ENCODE data around the gene CCDC91.

- TF ChIP-seq CTCF (IDR thresholded peaks at IDR 0.05) = no peak
- no peak for TF ChIP-seq NFE2L1 (CRISPR knock-in tag; IDR thresholded peaks at IDR 0.05)
- TF ChIP-seq STAT6 (CRISPR knock-in tag; conservative IDR thresholded peaks at IDR 0.05; ENCODE audit: low read depth) = no peak
- TF ChIP-seq ARID4B (CRISPR knock-in tag; IDR thresholded peaks at IDR 0.05; ENCODE audit: borderline replicate concordance) = no peak
- no peak for TF ChIP-seq E2F1 (CRISPR knock-in tag; IDR thresholded peaks at IDR 0.05)
- TF ChIP-seq MXD4 (CRISPR knock-in tag; IDR thresholded peaks at IDR 0.05; ENCODE audit: borderline replicate concordance) = no peak
- TF ChIP-seq HMGXB4 (CRISPR knock-in tag; IDR thresholded peaks at IDR 0.05) = no peak
- TF ChIP-seq SP1 (CRISPR knock-in tag; conservative IDR thresholded peaks at IDR 0.05) = no peak
- TF ChIP-seq KAT7 (CRISPR knock-in tag; IDR thresholded peaks at IDR 0.05; ENCODE audit: borderline replicate concordance) = no peak
- no peak for TF ChIP-seq ZNF396 (CRISPR knock-in tag; IDR thresholded peaks at IDR 0.05; ENCODE audit: borderline replicate concordance)
- no peak for TF ChIP-seq RELA (CRISPR knock-in tag; IDR thresholded peaks at IDR 0.05; ENCODE audit: borderline replicate concordance)
- no peak for TF ChIP-seq CREB1 (CRISPR knock-in tag; IDR thresholded peaks at IDR 0.05)
- no peak for TF ChIP-seq SMAD4 (CRISPR knock-in tag; IDR thresholded peaks at IDR 0.05)
Observed at GRCh38 chr12:28316049-28316448, 125.8 kb downstream of the CCDC91 start.
